ENCODE measurements around the gene EFNA4. TPM values are rescaled to one million over a fixed set of nuclear protein-coding genes. Genes with fewer than 3 reads are reported as not detected.
A peak's percentile ranks its signal among the peaks of the same experiment; 100 is the strongest.

Gene EFNA4
- total RNA-seq, 3 donors from 2014 or later (not counting 1 experiment from before 2014, with no cell fraction given), result 4.6 to 6.8 (median 5.5) TPM

- Histone ChIP-seq H3K9me3 (ENCODE audit: control insufficient read depth, insufficient read depth, low read length) (no peaks in the 10 kb centered on the region), H3K4me3 (ENCODE audit: low read length) (no peak overlapping the region), H3K27ac (ENCODE audit: low read length) (no peak overlapping the region), H3K36me3 (ENCODE audit: control insufficient read depth, insufficient read depth, low read length) (no peaks in the 10 kb centered on the region), H3K27me3 (ENCODE audit: control insufficient read depth, insufficient read depth, low read length) (peaks cover 49% of the 10 kb centered on the region), H3K4me1 (ENCODE audit: control insufficient read depth, insufficient read depth, low read length) (peaks cover 49% of the 10 kb centered on the region)
- Mint-ChIP-seq H3K4me1 (peaks cover 26 to 39% of the 10 kb centered on the region in 2 donors), H3K36me3 (no peaks in the 10 kb centered on the region), H3K9me3 (no peaks in the 10 kb centered on the region), H3K27ac (peak overlapping the region; percentile 14 to 71), H3K4me3 (peak overlapping the region; percentile 87), H3K27me3 (ENCODE audit: low read depth in 2 of 2) (peaks cover 24 to 37% of the 10 kb centered on the region in 2 donors)
- no peak for TF ChIP-seq CTCF (IDR thresholded peaks at IDR 0.05)
- 5% methylated on average over 10 of the region's 10 CpGs for whole genome bisulfite sequencing (ENCODE audit: insufficient coverage)
- DNase-seq (no peak), ATAC-seq (peak in 2 of 3 donors; percentile 6)
- intact Hi-C loops (cut with micrococcal nuclease), result no loop called here
Measured at GRCh38 chr1:155079210-155079486, 15.6 kb downstream of the EFNA4 start.

GRCh38 chr1:155079487-155080311, 16.2 kb downstream of the EFNA4 start:
- Histone ChIP-seq H3K4me3 (ENCODE audit: low read length) (no peak overlapping the region), H3K9me3 (ENCODE audit: control insufficient read depth, insufficient read depth, low read length) (no peaks in the 10 kb centered on the region), H3K4me1 (ENCODE audit: control insufficient read depth, insufficient read depth, low read length) (peaks cover 54% of the 10 kb centered on the region), H3K36me3 (ENCODE audit: control insufficient read depth, insufficient read depth, low read length) (no peaks in the 10 kb centered on the region), H3K27ac (ENCODE audit: low read length) (no peak overlapping the region), H3K27me3 (ENCODE audit: control insufficient read depth, insufficient read depth, low read length) (peaks cover 52% of the 10 kb centered on the region)
- no peak for TF ChIP-seq CTCF (IDR thresholded peaks at IDR 0.05)
- intact Hi-C loops (cut with micrococcal nuclease), result no loop called here
- peak in 1 of 2 donors; percentile 57 for DNase-seq
- Mint-ChIP-seq H3K4me1 (peaks cover 31 to 44% of the 10 kb centered on the region in 2 donors), H3K9me3 (no peaks in the 10 kb centered on the region), H3K27me3 (ENCODE audit: low read depth in 2 of 2) (peaks cover 25 to 37% of the 10 kb centered on the region in 2 donors), H3K4me3 (peak overlapping the region; percentile 87), H3K36me3 (no peaks in the 10 kb centered on the region), H3K27ac (peak overlapping the region; percentile 14 to 71)
- ATAC-seq, result peak in 1 of 3 donors; percentile 12
- 1% methylated on average over 65 of the region's 67 CpGs for WGBS (ENCODE audit: insufficient coverage)

GRCh38 chr1:155080312-155081228, 17.0 kb downstream of the EFNA4 start:
- no peaks in the 10 kb centered on the region for H3K9me3 ChIP-seq (ENCODE audit: control insufficient read depth, insufficient read depth, low read length)
- no peak overlapping the region for H3K27ac ChIP-seq (ENCODE audit: low read length)
- intact Hi-C loops (cut with micrococcal nuclease), result no loop called here
- no peak overlapping the region for H3K4me3 ChIP-seq (ENCODE audit: low read length)
- no peak for TF ChIP-seq CTCF (IDR thresholded peaks at IDR 0.05)
- no peaks in the 10 kb centered on the region for H3K9me3 Mint-ChIP-seq
- H3K27me3 ChIP-seq (ENCODE audit: control insufficient read depth, insufficient read depth, low read length), result peaks cover 52% of the 10 kb centered on the region
- peak overlapping the region in 1 of 2 donors; percentile 71 for H3K27ac Mint-ChIP-seq
- peaks cover 57% of the 10 kb centered on the region for H3K4me1 ChIP-seq (ENCODE audit: control insufficient read depth, insufficient read depth, low read length)
- H3K4me1 Mint-ChIP-seq, result peaks cover 38 to 53% of the 10 kb centered on the region in 2 donors
- DNase-seq (peak in 1 of 2 donors; percentile 64), ATAC-seq (no peak)
- H3K4me3 Mint-ChIP-seq, result no peak overlapping the region
- H3K36me3 Mint-ChIP-seq, result no peaks in the 10 kb centered on the region
- no peaks in the 10 kb centered on the region for H3K36me3 ChIP-seq (ENCODE audit: control insufficient read depth, insufficient read depth, low read length)
- peaks cover 25 to 37% of the 10 kb centered on the region in 2 donors for H3K27me3 Mint-ChIP-seq (ENCODE audit: low read depth in 2 of 2)
- WGBS (ENCODE audit: insufficient coverage), result under 1% methylated on average over 54 of the region's 71 CpGs

Measured in natural killer cell (primary cell).